GM18507 (cell line): ENCODE data around the gene CASQ1.

Source experiments
- DNase-seq: peaks from one replicate; pipeline ENCODE4 v3.0.0; 2011; ENCODE audit warnings: low read depth; ENCODE audit not compliant: insufficient read length; ENCODE audit errors: extremely low spot score
- FAIRE-seq: peaks from 2 replicates; lab custom pipeline; 2011; peaks lifted over from hg19 to GRCh38; lab: Jason Lieb, UNC

Gene CASQ1

DNA sequence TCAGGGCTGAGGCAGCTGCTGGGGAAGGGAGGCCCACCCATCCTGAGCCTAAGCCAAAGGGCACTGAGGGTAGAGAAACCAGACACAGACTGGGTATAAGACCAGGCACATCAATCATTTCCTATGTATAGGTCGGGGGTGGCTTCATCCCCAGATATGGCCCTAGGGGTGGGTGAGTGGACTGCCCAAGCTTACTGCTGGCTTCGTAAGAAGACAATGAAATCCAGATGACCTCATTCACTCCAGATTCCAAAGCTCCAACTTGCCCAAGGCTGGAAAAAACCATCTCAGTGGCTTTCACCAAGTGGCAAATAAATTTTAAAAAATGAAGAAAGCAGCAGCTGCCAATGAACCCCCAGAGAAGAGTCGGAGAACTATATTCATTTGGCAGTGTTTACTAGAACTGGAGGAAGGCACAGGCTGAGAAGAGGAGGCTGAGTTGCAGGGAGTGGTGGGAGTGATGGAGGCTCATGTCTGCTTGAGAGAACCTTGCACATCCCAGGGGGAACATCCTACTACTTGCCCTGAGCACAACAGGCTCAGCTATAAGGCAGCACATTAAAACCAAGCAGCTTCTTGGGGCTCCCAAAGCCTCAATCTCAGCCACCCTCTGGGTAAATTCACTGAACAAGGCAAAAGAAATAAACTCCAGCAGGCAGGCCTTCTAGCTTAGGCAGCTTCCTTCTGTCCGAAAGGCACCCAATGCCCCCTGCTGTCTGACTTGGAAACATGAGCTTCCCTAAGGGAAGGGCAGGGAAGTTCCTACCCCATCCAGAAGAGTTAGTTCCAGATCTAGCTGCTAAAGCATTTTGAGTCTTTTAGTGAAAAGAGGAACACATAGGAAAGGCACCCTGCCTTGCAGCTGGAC lies 28.9 kb downstream of the CASQ1 start:
- DNase-seq (no peak), FAIRE-seq (no peak)

DNA sequence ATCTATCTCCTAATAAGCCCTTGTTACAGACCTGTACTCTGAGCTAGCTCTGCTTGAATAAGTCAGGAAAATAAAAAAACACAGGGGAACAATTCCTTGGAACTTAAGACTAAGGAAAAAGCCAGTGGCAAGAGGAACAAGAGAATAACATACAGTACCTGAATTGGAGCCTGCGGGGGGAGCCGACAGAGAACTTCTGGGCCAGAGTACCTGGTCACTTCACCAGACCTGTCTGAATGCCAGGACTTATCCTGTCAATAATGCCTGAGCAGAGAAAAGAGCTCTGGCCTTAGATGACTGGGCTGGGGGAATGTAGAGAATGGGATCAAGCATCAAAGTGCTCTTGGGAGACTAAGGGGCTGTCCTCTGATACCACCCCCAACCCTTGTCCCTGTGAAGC lies 29.9 kb downstream of the CASQ1 start:
- no peak for DNase-seq
- FAIRE-seq, result no peak

DNA sequence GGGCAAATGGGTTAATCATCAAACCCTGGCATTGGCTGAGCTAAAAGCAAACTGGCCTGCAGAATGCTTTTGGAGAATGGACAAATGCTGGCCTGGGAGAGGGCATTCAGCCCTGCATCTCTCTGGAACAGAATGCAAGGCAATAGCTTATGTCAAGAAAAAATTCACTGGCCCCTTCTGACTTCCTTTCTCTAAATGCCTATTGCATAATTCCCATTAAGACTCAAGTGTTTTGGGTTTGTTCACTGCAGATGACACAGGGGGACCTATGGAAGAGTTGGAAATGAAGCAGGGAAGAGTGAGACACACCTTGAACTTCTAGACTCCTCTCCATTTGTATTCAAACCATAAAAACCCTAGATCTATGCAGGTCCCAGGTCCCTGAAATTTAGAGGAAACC lies 30.7 kb downstream of the CASQ1 start:
- FAIRE-seq, result no peak
- DNase-seq, result no peak

DNA sequence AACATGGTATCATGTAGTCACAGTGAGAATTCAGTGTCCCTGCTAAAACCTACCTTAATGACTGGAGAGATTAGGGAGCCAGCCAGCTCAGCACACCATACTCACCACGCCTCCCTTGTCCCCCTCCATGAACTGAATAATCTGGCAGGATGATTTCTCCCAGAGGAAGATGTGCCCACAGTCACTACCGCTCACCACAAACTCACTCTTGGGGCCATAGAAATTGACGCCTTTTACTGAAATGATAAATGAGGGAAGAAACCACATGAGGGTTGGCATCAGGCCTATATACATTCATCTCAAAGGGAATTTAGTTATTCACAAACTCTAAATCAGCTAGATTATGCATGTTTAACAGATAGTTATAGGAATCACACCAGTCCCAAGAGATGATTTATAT lies 32.2 kb downstream of the CASQ1 start:
- FAIRE-seq (no peak), DNase-seq (no peak)

DNA sequence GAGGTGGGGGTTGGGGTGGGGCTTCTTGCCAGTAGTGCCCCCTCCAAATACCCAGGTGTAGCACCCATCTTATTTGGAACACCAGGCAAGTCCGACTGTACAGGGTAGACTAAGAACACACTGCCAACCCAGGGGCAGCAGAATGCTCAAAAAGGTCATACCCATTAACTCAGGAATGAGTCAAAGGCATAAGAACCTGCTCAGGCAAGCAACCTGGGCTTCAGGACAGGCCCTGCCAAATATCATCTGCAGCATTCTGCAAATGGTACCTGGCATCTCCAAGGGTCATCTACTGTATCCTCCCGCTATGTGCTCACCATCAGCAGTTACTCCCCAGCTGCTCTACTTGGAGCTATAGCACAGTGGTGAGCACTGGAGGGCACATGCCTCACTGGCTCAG lies 34.2 kb downstream of the CASQ1 start:
- FAIRE-seq (no peak), DNase-seq (no peak)

DNA sequence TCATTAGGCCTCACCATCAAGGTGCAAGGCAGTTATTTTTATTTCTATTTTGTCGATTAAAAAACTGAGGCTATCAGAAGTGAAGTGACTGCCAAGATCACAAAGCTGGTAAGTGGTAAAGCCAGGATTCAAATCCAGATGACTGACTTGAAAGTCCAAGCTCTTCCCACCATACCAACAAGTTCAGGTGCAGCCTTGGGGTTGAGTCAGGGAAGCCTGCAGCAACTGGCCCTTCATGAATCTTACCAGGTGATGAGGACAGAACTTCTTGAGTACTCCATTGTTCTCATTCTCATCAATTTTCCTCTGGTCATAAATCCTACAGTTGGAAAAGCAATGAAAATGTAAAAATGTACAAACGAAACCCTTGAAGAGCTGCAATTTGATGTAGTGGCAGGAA lies 35.0 kb downstream of the CASQ1 start:
- DNase-seq (no peak), FAIRE-seq (no peak)

DNA sequence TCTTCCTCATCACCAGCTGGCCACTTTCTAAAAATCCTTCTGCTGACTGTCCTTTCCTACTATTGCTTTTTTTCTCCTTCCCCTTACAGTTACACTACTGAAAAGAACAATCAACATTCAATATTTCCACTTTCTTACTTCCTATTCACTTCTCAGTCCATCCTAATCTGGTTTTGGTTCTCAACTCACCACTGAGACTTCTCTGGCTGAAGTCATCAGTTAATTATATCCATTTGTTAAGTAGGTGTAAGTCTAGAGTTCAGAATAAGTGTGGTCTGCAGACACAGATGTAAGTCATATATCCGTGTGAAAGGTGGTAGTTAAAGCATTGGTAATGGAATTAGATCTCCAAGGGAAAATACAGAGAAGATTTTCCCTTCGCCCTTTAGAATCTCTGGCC lies 36.2 kb downstream of the CASQ1 start:
- no peak for DNase-seq
- no peak for FAIRE-seq

DNA sequence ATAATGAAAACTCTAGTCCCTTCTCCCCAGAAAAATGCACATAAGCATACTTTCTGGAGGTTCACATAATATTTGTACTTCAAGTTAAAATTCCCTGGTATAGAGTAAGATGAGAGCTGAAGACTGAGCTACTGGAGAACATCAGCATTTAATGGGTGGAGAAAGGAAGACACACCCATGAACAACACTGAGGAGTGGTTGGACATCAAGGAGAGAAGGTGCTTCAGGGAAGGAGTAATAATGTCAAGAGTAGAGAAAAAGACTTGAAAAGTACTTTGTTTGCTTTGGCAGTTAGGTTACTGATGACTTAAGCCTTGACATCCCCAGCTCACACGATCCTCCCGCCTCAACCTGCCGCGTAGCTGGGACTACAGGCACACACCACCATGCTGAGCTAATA lies 36.7 kb downstream of the CASQ1 start:
- DNase-seq, result no peak
- FAIRE-seq, result no peak

DNA sequence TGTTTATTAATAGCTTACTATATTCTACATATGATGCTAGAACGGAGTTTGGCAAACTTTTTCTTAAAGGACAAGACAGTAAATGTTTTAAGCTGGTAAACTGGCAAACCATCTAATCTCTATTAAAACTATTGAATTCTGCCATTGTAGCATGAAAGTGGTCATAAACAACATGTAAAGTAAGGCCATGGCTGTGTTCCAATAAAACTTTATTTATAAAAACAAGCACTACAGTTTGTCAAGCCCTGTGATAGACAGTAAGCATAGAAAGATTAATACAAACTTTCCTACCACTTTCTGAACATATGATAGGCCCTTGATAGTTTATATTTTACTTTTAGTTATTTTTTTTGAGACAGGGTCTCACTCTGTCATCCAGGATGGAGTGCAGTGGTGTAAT lies 37.2 kb downstream of the CASQ1 start:
- FAIRE-seq (no peak), DNase-seq (no peak)

DNA sequence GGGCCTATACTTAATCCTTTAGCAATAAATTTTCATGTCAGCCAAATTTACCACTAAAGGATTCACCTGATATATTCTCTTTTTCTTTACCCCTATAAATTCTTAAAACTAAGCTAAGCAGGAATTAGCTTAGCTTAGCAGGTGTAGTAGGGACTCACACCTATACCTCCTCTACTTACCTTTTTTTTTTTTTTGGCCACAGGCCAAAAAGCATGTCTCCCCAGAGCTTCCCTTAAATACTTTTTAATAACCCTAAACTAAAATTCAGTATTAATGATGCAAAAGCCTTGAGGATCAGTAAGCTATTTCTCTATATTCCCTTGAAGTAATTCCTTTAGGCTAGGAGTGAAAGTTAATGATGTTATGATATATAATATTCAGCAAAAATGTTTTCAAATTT lies 38.1 kb downstream of the CASQ1 start:
- FAIRE-seq, result no peak

DNA sequence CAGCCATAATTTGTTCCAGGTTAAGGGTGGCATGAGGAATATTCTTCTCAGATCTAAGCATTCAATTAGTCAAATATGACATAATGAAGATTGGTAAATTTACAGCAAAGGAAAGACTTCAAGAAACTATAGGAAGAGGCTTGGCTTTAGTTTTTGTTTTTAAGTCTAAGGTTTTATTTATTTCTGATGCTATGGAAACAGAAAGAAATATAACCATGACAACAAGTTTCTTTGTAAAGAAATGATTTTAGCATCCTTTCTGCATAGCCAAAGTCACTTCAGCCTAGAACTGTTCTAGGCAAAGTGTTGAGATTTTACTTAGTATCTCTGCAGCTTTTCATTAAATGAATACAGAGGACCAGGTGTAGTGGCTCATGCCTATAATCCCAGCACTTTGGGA lies 42.5 kb downstream of the CASQ1 start:
- FAIRE-seq (no peak), DNase-seq (no peak)

More for the DNA sequence above, 38.1 kb downstream of the CASQ1 start:
- no peak for DNase-seq

DNA sequence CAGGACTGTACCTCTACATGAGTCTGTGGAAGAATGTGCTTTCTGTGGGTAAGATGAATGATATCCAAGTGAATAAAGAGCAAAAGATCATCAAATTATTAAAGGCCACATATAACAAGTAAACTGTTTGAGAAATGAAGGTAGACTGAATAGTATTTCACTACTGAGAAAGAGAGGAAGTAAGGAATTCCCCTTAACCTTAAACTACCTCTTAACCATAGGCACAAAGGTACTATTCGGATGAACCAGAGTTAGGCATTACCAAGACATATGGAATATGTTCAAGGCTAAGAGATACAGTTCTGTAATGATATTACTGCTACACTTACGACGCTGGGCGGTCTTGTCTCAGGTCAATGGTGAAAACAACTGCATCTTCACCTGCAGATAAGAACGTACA lies 46.4 kb downstream of the CASQ1 start:
- no peak for DNase-seq
- no peak for FAIRE-seq

DNA sequence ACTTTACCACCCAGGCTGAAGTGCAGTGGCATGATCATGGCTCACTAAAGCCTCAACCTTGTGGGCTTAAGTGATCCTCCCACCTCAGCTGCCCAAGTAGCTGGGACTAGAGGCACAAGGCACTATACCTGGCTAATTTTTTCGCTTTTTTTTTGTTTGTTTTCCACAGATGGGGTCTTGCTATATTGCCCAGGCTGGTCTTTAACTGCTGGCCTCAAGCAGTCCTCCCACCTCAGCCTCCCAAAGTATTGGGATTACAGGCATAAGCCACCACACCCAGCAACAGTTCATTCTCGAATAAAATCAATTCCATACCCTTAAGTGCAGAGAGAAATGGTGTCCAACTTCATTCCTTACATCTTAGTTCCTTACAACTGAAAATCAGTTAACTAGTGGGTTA lies 47.2 kb downstream of the CASQ1 start:
- FAIRE-seq (no peak), DNase-seq (no peak)

DNA sequence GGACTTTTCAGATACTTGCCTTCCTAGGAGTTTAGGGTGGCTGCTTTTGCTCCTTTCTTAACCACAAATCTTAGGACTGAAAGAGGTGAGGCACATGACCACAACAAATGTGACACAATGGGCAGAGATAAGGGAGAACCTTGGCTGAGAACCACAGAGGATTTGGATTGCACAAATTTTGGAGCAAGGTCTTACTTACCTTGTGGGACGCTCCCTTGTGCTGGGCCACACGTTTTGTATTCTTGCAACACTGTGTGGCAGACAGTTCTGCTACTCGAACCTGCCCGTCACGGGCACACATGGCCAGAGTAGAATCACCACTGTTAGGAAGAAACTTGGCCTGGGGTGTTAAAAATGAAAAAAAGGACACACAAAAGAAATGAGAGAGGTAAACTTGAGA lies 48.0 kb downstream of the CASQ1 start:
- no peak for FAIRE-seq
- DNase-seq, result no peak

DNA sequence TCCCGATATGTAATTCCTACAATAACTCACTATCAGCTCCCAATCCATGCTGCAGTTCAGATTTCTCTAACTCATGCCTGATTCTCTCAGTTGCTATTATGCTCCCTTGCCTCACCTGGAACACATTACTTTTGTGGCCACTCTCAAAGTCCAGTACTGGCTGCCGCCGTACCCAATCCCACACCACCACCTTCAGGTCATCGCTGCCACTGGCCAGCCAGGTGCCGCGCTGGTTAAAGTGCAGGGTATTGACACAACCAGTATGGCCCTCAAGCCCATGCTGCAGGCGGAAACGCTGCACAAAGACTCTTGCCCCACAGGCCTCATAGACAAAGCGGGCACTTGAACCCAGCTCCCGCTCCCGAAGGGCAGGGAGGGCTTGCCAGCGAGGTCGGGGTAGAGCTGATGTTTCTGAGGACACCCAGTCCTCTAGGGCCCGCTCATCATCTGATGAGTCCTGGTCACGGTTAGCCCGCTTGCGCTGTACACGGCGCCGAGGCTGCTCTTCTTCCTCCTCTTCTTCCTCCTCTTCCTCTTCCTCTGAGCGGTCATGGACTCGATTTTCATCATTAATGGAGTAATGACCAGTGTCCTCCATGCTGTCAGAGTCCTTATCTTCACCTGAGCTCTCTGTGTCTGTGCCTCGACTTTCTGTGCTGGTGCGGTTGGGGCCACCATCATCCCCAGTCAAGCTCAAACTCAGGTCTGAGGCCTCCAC lies 49.4 kb downstream of the CASQ1 start:
- no peak for FAIRE-seq
- no peak for DNase-seq

DNA sequence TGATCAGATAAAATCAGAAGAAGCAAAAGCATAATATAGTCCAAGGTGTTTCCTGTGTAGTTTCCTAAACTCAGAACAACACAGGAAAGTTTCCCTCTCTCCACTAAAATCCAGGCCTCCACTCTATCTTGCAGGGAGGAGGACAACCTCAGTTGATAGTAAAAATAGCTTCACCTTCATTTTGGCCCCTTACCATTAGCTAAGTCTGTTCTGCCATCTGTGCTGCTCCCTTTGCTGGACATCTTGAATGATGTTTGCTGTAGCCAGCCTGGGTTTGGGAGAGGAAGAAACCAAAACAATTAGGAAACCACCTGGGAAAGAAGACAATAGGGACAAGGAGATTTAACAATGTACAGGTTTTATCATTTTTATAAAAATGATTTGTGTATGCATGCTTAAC lies 53.4 kb downstream of the CASQ1 start:
- DNase-seq (no peak), FAIRE-seq (no peak)

DNA sequence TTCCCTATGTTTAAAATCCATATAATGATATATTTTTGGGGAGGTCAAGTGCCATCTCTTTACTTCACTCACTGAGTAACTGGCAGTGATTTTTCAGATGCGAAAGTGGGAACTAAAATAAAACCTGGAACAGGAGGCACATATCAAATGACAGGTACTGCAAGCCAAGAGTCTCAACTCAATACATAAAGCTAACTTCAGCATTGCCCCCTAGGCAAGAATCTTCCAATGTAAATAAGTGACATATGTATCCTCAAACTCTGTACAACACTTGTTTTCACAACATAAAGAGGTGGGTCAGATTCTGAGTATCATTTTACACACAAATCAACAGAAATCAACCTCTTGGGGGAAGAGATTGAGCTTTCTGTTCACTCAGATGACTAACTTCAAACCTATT lies 53.8 kb downstream of the CASQ1 start:
- no peak for DNase-seq

DNA sequence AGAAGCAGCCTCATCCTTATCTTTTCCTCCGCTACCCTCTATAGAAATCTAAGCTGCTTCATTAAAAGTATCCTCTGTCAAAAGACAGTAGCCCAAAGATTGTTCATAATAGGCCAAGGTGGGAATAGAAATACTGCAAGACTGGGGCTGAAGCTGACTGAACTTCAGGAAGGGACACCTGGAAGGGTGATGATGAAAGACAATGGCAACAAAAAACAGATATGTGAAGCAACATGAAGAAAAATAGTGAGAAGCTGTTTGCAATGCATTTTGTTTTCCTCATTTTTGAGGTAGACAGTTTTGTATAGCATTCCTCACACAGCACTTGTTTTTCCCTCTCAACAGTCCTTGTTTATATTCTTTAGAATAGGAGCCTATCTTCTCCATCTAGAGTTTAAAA lies 55.1 kb downstream of the CASQ1 start:
- FAIRE-seq, result no peak
- DNase-seq, result no peak

More for the DNA sequence above, 53.8 kb downstream of the CASQ1 start:
- no peak for FAIRE-seq

DNA sequence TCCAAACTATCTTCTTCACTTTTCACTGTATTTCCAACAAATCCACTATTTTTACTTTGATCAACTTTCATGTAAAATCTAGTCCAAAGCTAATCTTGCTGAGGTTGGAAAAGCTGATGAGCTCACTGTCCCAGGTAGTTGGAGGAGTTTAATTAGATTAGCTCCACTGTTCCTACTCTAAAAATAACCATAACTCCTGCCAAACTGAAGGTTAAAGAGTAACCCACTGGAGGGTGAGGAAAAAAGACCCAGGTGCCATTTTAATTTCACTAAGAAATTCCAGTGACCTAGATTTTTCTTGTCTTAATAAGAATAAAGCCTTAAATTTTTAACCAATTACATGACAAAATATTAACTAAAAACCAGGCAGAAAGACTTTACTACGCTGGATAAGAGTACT lies 56.7 kb downstream of the CASQ1 start:
- no peak for DNase-seq
- no peak for FAIRE-seq

DNA sequence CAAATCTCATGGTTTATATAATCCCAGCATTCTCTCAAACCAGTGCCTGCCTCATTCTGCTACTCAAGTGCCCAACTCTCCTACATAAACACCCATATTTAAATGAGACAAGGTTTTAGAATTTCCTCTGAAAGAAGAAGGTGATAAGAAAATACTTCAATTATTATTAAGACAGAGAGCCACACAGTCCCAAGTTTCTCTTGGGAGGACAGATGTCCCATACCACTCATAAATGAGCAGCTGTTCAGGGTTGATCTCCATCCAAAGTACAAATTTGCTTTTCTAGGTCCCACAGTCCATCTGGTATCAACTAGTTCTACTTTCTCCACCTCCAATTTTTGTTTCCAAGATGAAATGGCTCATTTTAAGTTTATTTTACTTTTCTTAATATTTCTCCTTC lies 60.6 kb downstream of the CASQ1 start:
- DNase-seq, result no peak
- no peak for FAIRE-seq
